Stimulated activated CD8-positive, alpha-beta memory T cell treated with anti-CD3 and anti-CD28 coated beads, Interleukin-7, amount 100 ng/mL, for 24 hours (primary cell): ENCODE measurements around the gene TGIF1.
"Not testable (repeated sequence)": the region's sequence is repeated elsewhere in the genome, so short reads cannot be mapped to it uniquely, and the experiment has no call there.

Source experiments
- DNase-seq: peaks from one replicate; pipeline ENCODE4 v3.0.0-alpha.2; 2020; ENCODE audit warnings: low read depth

TGIF1 gene

DNA sequence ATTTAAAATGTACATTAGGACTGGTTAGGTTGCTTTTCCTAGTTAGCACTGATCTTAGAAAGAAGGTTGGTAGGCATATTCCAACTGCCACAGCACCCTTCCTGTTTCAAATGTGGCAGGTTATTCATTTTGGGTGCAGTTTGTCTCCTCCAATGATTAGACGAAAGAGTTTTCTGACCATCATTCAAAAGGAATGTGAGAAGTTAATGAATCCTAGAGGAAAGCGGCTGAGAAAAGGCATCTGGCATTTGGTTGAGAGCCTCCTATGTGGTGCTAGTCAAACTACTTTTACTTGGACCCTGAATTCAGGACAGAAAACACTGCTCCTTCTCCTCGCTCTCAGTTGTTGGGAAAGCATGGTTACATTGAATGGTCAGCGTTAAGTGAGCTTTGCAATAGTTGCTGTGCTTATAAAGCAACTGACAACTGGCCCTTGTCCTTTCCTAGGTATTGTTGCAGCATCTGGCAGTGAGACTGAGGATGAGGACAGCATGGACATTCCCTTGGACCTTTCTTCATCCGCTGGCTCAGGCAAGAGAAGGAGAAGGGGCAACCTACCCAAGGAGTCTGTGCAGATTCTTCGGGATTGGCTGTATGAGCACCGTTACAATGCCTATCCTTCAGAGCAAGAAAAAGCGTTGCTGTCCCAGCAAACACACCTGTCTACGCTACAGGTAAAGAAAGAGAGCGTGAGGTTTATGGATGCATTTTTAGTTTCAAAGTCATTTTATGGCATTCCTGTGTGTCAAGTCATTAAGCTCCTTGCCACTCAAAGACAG, 6.1 kb downstream of the TGIF1 start:
- no peak for DNase-seq

DNA sequence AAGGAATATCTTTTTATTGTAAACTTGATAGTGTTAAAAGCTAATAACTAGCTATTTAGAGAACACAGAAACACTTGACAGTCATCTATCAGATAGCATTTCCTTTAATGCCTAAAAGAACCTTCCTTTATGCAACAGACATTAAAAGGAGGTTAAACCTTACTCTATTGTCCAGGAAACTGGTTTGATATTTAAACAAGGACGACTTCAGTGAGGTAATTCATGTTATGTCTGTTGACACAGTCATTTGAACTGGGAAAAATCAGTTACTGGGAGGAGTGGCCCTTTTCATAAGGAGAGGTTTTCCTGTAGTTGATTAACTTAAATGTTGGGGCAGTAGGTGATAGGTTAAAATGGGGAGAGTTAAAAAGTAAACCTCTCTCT, 6.7 kb downstream of the TGIF1 start:
- no peak for DNase-seq

DNA sequence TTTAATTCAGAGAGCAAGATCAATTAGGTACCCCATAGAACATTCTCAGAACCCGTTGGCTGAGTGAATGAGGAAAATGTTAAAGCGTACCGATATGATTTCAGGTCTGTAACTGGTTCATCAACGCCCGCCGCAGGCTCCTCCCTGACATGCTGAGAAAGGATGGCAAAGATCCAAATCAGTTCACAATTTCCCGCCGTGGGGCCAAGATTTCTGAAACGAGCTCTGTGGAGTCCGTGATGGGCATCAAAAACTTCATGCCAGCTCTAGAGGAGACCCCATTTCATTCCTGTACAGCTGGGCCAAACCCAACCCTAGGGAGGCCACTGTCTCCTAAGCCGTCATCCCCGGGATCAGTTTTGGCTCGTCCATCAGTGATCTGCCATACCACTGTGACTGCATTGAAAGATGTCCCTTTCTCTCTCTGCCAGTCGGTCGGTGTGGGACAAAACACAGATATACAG, 7.3 kb downstream of the TGIF1 start:
- DNase-seq: no peak

DNA sequence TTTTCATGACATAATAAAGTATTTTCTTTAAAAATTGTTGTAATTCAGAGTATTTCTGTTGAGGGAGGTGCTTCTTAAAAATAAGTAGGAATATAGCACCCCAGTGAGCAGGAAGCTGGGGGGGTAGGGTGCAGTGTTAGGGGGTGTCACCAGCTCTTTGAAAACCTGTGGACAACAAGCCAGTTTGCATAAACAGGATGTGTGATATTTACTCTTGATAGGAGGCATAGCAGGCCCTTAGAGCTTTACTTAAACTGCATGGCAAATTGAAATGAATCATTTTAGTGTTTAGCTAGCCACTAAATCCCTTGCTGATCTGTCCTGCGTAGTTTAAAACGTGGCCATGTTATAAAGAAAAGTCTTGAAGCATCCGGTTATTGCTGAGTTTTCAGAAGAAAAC, 8.4 kb downstream of the TGIF1 start:
- DNase-seq: no peak

DNA sequence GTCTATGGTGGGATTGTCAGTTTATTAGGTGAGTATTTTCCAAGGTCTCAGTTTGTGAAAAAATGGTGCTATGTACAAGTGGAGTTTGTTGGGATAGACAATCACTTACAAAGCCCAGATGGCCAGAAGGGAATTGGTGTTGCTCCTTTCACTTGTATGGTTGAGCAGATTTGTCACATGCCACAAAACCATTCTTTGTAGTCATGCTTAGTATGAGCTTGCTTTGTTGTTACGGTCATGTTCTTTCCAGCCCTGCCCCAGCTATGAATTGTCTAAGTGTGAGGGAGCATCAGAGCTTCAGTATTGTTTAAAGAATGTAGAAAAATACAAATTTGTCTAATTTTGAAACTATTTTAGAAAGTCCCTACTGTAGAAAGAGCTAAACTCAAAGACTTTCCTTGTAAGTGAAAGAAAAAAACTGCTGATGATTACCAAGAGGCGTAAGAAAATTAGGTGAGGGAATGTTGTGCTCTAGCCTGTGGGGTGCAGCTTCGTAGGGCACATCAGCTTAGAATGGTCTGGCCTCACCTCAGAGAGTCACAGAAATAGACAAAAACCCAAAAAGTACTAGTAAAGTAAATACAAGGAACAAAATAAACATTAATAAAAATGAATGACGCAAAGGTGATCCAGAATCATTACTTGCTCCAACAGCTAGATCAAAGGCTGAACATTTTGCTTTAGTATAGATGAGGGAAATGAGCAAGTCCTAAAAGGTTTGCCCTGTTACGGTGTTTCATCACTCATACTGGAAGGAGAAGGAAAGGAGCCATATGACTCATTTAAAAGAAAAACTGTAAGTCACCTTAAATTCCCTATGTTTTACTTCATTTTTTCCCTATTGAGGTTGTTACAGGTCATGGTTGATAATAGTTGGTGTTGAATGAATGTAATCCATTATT, 9.2 kb downstream of the TGIF1 start:
- DNase-seq: no peak

DNA sequence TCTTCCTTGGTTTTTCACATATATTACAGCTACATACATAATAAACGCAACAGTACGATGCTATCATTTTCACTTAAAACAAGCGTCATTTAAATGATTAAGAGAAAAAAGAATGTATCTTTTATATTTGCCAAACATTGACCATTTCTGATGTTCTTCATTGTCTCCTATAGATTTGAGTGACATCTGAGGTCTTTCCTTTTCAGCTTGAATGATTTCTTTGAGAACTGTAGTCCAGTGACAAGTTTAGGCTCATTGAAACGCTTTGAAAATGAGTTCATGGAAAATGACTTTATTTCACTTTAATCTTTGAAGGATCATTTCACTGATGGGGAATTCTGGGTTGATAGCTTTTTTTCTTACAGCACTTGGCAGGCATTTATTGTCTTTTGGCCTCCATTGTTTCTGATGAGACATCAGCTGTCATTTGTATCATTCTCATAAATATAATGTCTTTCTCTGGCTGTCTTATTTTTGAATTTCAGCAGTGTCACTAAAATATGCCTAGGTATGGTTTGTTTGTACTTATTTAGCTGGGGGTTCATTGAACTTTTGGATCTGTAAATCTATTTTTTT, 10.9 kb downstream of the TGIF1 start:
- no peak for DNase-seq

DNA sequence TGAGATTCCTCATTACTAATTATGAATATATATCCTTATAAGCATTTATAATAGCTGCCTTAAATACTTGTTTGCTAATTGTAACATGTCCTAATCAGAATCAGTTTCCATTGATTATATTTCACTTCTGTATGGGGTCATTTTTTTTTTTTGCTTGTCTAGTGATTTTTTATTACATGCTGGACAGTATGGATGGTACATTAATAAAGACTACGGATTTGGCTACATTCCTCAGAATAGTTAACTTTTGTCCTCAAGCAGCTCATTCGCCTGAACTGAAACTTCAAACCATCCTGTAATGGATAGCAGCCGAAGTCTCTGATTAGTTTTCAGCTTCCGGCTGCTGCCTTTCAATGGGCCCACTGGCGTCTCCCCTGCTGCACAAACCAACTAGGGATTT, 11.7 kb downstream of the TGIF1 start:
- DNase-seq: no peak

DNA sequence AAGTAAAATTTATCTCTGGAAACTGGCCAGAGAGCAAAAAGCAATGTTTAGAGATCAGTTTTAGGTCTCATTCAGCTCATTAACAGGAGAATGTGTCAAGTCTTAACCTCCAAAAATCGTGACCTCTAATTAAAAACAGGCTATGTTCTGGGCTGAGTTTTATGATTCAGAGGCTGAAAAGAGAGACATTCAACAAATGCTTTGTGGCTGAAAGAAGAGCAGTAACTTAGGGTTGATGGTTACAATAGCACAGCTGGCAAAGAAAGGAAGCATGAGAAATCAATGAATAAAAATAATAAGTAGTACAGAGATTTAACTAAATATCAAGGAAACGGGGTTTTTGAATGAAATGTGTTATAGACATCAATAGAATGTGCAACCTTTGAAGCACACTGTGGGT, 13.1 kb downstream of the TGIF1 start:
- DNase-seq: no peak

DNA sequence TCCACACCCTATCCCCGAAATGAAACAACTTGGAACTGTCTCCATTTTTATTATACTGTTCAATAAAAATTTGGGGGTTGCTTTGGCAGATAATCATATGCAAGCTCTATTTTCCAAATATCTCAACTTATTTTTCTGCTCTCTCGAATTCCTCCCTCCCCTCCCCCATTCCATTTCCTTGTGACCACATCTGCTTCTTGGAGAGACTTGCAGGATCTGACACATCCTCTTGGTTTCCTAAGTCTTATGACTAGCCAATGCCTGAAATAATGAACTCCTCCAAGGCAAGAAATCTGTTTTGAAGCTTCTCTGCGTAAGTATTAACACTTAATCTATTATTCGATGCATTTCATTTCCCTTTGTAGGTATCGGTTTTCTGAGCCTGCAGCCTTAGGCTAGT, 16.1 kb downstream of the TGIF1 start:
- no peak for DNase-seq

DNA sequence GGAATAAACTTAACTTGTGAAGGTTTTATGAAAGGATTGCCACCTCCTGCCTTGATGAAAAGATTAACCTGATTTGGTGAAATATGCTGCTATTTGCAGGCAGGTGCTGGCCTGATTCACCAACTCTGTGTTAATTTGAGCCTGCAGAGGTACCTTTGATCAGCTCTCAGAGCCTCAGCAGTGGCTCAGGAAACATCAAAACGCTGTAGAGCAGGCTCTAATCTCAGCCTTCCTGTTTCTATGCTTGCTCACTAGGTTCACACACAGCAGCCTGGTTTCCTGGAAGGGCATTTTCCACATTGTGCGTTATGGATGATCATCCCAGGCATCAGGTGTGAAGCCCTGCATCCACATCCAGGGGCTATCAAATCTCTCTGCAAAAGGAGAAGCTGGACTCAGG, 16.9 kb downstream of the TGIF1 start:
- DNase-seq: no peak

DNA sequence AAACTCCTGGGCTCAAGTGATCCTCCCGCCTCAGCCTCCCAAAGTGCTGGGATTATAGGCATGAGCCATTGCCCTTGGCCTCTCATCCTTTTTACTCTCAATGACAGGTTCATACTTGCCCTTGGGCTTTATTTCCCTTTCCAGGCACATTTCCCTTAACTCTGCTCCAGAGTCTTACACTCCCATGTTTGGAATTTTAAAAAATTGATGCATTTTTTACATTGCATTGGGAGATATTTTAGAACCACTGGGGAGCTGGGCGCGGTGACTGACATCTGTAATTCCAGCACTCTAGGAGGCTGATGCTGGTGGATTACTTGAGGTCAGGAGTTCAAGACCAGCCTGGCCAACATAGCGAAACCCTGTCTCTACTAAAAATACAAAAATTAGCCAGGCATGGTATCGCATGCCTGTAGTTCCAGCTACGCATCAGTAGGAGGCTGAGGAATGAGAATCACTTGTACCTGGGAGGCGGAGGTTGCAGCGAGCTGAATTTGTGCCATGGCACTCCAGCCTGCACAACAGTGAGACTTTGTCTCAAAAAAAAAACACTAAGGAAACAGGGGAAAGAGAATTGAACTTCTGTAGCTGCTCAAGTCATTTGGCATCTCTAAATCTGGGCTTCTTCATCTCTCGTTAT, 18.2 kb downstream of the TGIF1 start:
- no peak for DNase-seq

DNA sequence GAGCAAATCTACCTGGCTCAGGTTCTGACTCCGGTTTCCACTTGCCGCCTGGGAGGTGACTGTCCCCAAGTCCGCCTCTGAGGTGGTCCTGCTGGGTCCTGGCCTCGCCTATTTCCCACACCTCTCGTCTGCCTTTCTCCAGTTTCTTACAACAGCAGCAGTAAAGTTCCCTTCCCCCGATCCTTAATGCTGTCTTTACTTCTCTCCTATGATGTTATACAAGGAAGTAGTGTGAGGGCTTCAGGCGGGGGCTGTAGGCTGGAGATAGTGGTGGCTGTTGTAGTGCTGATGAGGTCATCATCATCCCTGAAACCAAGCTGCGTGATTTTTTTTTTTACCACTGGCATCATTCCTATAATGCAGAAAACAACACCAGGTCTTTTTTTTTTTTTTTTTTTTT, 18.9 kb downstream of the TGIF1 start:
- DNase-seq: no peak

DNA sequence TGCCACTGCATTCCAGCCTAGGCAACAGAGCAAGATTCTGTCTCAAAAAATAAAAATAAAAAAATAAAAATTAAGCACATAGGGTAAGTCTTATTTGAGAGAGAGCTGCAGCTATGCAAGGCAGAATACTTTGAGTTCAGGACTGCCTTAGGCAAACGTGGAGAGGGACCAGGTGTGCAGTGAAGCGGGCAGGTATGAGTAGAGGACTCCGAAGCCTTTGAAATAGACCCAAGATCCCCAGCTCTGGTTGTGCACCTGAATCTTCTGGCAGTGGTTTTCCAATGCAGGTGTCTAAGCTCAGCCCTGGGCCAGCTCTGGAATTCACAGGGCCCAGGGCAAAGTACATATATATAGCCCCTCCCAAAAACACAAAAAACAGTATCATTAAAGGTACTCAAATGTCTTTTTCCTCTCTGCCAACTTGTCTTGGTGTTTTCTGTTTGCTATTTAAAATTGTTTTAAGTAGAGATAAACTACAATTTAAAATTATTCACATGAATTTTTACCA, 21.2 kb downstream of the TGIF1 start:
- no peak for DNase-seq

DNA sequence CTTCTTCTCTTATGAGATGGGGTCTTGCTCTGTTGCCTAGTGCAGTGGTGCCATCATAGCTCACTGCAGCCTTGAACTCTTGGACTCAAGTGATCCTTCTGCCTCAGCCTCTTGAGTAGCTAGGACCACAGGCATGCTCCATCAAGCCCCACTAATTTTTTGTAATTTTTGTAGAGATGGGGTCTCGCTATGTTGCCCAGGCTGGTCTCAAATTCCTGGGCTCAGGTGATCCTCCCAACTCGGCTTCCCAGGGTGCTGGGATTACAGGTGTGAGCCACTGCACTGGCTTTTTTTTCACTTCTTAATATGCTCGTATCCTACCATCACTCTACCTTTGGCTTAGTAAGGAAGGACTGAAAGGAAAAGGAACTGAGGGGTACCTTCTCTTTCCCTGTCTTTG, 22.1 kb downstream of the TGIF1 start:
- not testable (repeated sequence) for DNase-seq

DNA sequence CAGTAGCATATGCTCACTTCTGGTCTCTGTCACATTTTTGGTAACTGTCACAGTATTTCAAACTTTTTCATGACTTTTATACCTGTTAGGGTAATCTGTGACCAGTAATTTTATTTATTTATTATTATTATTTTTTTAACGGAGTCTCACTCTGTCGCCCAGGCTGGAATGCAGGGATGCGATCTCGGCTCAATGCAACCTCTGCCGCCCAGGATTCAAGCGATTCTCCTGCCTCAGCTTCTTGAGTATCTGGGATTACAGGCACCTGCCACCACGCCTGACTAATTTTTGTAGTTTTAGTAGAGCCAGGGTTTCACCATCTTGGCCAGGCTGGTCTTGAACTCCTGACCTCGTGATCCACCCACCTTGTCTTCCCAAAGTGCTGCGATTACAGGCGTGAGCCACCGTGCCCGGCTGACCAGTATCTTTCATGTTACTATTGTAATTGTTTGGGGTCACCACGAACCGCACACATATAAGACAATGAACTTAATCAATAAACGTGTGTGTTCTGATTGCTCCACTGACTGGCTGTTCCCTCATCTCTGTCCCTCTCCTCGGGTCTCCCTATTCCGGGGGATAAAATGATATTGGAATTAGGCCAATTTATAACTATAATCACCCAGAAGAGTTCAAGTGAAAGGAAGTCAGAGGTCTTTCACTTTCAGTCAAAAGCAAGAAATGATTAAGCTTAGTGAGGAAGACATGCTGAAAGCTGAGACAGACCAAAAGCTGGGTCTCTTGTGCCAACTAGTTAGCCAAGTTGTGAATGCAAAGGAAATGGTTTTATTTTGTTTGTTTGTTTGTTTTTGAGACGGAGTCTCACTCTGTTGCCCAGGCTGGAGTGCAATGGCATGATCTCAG, 22.9 kb downstream of the TGIF1 start:
- no peak for DNase-seq

DNA sequence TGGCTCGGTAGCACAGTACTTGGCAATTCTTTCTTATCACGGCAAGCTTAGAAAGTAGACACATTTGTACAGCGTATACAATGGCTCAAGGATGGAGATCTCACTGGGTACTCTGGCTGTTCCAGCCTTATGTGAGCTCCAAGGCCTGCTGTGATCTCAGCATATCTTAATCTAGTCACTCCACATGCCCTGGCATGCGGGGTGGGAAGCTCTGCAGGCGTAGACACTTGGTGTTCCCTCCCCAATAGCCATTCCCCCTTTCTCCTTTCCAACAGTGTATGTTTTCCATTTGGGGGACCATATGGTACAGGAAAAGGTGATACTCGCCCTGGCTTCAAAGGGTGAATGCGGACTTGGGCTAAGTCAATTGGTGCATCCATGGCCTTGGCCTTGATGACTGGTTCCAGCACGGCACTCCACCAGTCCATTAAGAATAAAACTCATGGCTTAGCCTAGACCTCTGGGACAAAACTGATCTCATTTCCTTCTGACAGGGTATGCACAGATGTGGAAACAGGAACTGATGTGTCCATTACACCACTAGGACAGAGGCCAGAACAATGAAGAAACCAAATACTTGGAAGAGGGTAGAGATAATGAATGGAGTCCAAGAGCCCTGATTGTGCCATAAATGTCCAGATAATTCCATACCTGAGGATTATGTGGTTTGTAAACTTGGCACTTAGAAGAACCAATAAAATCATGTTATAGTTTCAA, 28.4 kb downstream of the TGIF1 start:
- DNase-seq: no peak

DNA sequence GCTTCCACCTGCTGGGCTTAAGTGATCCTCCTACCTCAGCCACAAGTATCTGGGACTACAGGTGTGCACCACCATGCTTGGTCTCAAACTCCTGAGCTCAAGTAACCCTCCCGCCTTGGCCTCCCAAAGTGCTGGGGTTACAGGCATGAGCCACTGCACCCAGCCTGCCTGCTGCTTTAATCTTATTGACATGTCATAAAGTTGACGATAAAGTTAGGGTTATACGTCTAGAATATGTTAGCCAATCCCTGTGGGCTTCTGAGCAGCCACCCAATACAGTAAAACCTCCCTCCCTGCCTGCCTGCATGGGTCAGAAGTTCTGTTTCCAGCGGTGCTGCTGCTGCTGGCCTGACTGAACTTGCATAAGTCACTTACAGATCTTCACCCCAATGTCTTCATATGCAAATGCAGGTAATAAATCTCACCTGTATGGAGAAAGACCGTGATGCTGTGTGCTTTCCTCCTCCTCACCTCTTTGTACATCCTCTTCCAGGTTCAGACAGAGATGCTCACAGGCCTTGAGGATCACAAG, 30.1 kb downstream of the TGIF1 start:
- no peak for DNase-seq

DNA sequence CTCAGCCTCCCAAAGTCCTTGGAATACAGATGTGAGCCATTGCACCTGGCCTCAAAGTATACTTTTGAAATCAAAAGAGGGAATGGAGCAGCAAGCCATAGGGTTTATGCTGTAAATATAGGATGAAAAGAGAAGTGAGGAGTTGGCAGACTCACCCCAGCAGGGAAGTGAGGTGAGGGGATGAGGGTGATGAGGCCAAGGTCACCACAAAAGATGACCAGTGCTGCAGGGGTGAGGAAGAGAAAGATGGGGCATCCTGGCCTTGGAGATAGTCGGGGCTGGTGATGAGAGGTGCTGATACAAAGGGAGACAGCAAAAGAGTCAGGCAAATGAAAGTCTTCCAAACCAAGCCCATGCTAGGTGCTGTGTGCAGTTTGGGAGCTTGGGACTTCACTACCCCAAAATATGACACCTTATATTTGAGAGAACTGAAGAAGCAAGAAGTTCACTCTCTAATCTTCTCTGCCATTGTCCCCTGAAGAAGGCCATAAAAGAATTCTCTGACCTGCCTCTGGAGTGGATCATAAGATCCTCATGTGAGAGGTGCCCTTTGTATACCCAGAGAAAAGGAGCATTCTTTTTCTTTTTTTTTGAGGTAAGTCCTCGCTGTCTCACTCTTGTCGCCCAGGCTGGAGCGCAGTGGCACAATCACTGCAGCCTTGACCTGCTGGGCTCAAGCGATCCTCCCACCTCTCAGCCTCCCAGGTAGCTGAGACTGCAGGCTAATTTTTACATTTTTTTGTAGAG, 31.0 kb downstream of the TGIF1 start:
- DNase-seq: no peak

DNA sequence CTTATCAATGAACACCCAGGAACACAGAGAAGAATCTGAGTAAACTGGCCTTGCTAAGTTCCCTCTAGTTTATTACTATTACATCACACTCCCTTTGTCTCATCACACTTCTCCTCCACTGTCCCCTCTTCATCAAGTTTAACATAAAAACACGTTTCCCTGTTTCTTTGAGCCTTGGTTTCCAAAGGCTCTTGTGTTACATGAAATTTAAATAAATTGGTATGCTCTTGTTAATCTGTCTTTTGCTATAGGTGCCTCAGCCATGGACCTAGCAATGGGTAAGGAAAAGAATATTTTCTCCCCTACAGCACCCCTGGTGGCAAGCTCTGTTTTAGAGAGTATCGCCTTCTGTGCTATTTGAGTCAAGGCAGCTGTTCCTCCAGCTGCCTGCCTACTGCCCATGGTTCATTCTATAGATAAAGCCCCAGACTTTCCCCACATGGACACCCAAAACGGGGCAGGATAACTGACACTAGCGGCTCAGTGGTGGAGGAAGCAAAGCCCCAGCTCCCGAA, 31.8 kb downstream of the TGIF1 start:
- DNase-seq: no peak
